HepG2 (cell line): ENCODE data around the gene PPM1F. TPM values are rescaled to one million over a fixed set of nuclear protein-coding genes. Genes with fewer than 3 reads are reported as not detected.

Experiments
- BORCS8-MEF2B ChIP-seq: sonication (generic); formaldehyde crosslinking; IDR thresholded peaks from 2 replicates; pipeline ENCODE4 v1.8.0; 2022; ENCODE audit warnings: mild to moderate bottlenecking, missing genetic modification reagents
- HDAC2 ChIP-seq: sonication (generic); formaldehyde crosslinking; IDR thresholded peaks from 2 replicates; pipeline ENCODE4 v1.4.0; 2020; ENCODE audit warnings: missing genetic modification reagents
- HNRNPL ChIP-seq: fragments of 200-400 bp; formaldehyde crosslinking; IDR thresholded peaks from 2 replicates; pipeline ENCODE4 v1.6.1; 2017; ENCODE audit warnings: mild to moderate bottlenecking, low read depth, low read length
- MXI1 ChIP-seq: IDR thresholded peaks from 3 replicates; pipeline ENCODE4 v1.6.1; 2012; ENCODE audit warnings: low read depth, low read length, inconsistent platforms, borderline replicate concordance
- REL ChIP-seq: sonication (generic); formaldehyde crosslinking; conservative IDR thresholded peaks from 2 replicates; pipeline ENCODE4 v1.8.0; 2022; ENCODE audit warnings: mild to moderate bottlenecking, missing genetic modification reagents, moderate library complexity
- REPIN1 ChIP-seq: sonication (generic); formaldehyde crosslinking; IDR thresholded peaks from 2 replicates; pipeline ENCODE4 v1.8.0; 2022; ENCODE audit warnings: missing genetic modification reagents, low read depth, mild to moderate bottlenecking, borderline replicate concordance
- SAFB2 ChIP-seq: sonication (generic); formaldehyde crosslinking; IDR thresholded peaks from 2 replicates; pipeline ENCODE4 v1.5.1; 2020; ENCODE audit warnings: missing genetic modification reagents, low read depth, mild to moderate bottlenecking, borderline replicate concordance
- SIX4 ChIP-seq: sonication (generic); formaldehyde crosslinking; IDR thresholded peaks from 2 replicates; pipeline ENCODE4 v1.4.0; 2020; ENCODE audit warnings: missing genetic modification reagents
- TEAD3 ChIP-seq: optimal IDR thresholded peaks from 2 replicates; pipeline ENCODE3; 2016; ENCODE audit warnings: borderline replicate concordance
- ZFP82 ChIP-seq: sonication (generic); formaldehyde crosslinking; IDR thresholded peaks from 2 replicates; pipeline ENCODE4 v1.5.1; 2020; ENCODE audit warnings: mild to moderate bottlenecking, missing genetic modification reagents, borderline replicate concordance
- ZNF430 ChIP-seq: sonication (generic); formaldehyde crosslinking; IDR thresholded peaks from 2 replicates; pipeline ENCODE4 v1.9.0; 2021; ENCODE audit warnings: mild to moderate bottlenecking, missing genetic modification reagents
- ZNF670 ChIP-seq: sonication (generic); formaldehyde crosslinking; IDR thresholded peaks from 2 replicates; pipeline ENCODE4 v1.8.0; 2022; ENCODE audit warnings: mild to moderate bottlenecking, missing genetic modification reagents, borderline replicate concordance
- ZNF891 ChIP-seq: sonication (generic); formaldehyde crosslinking; IDR thresholded peaks from 2 replicates; pipeline ENCODE4 v1.5.0; 2020; ENCODE audit warnings: mild to moderate bottlenecking, missing genetic modification reagents
- polyA plus RNA-seq, 8 experiments: library from polyadenylated mRNA; depleted of rRNA in 3 of 8; stranded (reverse) in 7 of 8; unstranded in 1 of 8; fragments of >200 nt; fragmentation: Illumina TruSeq in 4 of 8; extraction: Trizol in 4 of 8; gene quantifications; 2 replicates each; pipeline versions ENCODE4 v1.2.1 to v1.2.3, GENCODE V29; 2011 to 2016; ENCODE audit warnings: low read depth in 4 of 8, missing spikeins in 1 of 8, mixed read lengths in 1 of 8; ENCODE audit not compliant: insufficient read depth in 1 of 8
- total RNA-seq, 5 experiments: library from RNA; depleted of rRNA; stranded (reverse); fragments of >200 nt; fragmentation: Illumina TruSeq; extraction: Trizol; gene quantifications; 2 replicates each; pipeline ENCODE4 v1.2.3, GENCODE V29; 2016; ENCODE audit warnings: low read depth in 1 of 5

Gene PPM1F
- total and polyA plus RNA-seq, 2 of the 13 experiments (the other 11 are each of a cell fraction or from before 2014, with no cell fraction given) = 11.0 to 19.6 TPM

DNA sequence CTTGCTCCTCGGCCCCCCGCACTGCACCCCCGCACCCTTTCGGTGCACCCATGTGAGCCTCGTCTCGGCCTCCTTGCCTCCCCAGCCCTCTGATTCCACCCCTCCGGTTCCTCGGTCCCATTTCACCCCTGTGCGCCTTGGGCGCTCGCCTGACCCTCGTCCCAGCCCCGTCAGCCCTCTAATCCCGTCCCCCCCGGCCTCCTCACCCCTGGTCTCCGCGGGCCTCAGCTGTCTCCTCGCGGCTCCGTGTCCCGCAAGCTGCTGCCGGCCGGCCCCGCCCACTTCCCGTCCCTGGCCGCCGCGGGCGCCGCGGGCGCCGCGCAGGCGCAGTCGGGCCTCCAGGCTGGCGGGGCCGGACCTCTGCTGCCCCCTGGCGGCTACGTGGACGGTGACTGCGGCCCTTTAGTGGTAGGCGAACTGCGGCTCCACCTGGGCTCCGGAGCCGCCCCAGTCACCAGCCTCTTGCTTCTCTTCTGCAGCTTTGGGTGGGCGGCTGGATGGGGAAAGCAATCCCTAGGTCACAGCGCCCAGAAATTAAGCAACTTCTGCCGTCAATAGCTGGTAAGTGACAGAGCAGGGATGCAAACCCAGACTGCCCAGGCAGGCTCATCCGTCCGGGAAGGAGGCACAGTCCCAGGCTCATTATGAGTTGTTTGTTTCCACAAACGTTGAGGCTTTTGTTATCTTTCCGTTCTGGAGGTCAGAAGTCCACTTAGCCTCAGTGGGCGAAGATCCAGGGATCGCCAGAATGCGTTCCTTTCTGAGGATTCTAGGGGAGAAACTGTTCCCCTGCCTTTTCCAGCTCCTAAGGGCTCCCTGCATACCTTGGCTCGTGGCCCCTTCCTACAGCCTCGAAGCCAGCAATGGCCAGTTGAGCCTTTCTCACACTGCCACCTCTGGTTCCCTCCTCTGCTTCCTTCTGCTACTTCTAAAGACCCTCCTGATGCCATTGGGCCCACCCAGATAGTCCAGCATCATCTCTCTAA, at the start of gene PPM1F (continued):
- no peak for TF ChIP-seq SIX4 (CRISPR knock-in tag)
- TF ChIP-seq HDAC2 (CRISPR knock-in tag) = 0 out of 2 replicates have a peak, but pooled peaks have one; percentile 22
- peak; percentile 21 for TF ChIP-seq TEAD3 (CRISPR knock-in tag)
- 0 out of 2 replicates have a peak, but pooled peaks have one; percentile 59 for TF ChIP-seq SAFB2
- no peak for TF ChIP-seq ZNF430
- no peak for TF ChIP-seq REL (CRISPR knock-in tag)
- no peak; the same call in 1 of the 2 replicates for TF ChIP-seq BORCS8-MEF2B (CRISPR knock-in tag)
- TF ChIP-seq ZNF891 (CRISPR knock-in tag) = peak; percentile 13; the same call in 1 of the 2 replicates
- peak; percentile 48; the same call in 1 of the 3 replicates for TF ChIP-seq MXI1
- no peak for TF ChIP-seq HNRNPL
- TF ChIP-seq ZNF670 (CRISPR knock-in tag) = no peak
- TF ChIP-seq REPIN1 (CRISPR knock-in tag) = no peak
- 0 out of 2 replicates have a peak, but pooled peaks have one; percentile 71 for TF ChIP-seq ZFP82 (CRISPR knock-in tag)
- TF ChIP-seq, all 625 proteins: peak for 62
